ENCODE results near the gene KCNA10.

Gene KCNA10

DNA sequence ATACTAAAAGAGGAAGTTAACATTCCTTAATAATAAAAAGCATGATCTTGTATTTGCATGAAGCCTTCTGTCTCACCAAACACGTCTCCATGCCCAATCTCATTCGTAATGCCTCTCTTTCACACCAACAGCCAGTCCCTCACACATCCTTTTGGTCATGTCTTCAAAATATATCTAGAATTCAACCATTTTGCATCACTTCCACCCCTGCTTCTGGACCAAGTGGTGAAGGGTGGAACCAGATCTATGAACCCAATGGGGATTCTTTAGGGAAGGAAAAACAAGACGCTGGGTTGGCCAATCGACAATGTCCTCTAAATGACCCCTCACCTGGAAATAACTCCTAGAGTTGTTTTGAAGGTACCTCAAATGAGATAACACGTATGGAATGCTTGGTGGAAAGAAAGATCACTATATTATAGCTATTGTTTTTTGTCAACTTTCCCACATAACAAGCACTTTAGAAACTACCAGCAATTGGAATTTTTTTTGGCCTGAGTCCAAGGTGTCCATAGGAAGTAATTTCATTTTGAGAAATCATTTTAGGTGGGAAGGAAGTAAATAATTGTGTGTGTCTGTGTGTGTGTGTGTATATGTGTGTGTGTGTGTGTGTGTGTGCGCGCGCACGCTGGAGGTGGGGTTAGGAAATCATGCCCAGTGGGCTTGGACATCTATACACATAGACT lies at the start of gene KCNA10:
Gene KCNA10, minus strand, starts transcription at position 51 of the 686 bp plus-strand sequence. CDS start 388 bp downstream, outside the sequence.
- DNase-seq (ENCODE audit: low read depth), result no peak

DNA sequence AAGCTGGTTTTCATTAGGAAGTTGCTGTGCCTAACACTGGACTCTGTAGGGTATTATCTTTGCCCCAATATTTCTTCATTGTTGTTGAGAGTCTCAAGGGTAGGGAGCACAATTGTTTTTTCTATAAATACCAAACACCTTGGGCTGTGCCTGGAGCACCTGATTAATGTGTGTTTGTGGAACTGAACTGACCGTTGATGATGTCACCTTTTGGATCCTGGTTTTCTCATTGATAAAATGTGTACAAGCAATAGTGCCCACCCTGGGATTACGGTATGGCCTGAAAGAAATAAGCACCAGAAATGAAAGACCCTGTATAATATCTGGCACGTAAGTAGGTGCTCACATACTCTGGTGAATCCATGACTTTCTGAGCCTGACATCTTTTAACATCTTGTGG lies 47.9 kb upstream of the KCNA10 start:
- no peak for DNase-seq (ENCODE audit: low read depth)

DNA sequence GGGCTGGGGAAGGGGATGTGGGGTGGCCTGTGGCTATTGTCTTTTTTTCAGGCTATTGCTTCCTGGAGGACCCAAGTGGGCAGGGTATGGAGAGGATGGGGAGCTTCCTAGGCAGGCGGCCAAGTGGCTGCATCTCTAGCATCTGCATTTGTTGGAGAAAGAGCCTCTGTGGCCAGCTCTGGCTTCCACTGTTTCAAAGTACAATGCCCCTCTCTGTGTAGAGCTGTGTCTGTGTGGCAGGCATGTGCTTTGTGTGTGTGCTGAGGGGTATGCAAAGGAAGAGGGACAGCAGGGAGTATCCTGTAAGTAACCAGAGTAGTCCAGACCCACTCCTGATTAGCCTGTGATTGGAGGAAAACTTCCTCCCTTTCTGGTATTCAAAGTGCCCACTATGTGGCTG lies 46.6 kb upstream of the KCNA10 start:
- DNase-seq (ENCODE audit: low read depth), result no peak

DNA sequence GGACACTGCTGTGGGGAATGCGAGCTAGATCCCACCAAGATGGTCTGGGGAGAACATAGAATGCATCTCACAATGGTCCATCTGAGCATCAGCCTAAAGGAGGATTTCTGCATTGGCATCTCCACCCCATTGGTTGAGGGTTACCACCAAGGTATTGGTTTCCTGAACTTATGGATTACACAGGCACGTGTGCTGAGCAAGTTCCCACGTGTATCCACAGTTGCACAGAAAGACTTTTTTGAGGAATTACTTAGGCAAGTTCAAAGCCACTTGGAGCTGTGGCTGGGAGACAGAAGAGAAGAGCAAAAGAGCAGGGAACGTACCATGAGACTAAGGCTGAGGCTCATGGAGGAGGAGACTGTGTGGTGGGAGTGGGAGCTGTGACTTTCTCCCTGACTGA lies 44.1 kb upstream of the KCNA10 start:
- DNase-seq (ENCODE audit: low read depth), result no peak

DNA sequence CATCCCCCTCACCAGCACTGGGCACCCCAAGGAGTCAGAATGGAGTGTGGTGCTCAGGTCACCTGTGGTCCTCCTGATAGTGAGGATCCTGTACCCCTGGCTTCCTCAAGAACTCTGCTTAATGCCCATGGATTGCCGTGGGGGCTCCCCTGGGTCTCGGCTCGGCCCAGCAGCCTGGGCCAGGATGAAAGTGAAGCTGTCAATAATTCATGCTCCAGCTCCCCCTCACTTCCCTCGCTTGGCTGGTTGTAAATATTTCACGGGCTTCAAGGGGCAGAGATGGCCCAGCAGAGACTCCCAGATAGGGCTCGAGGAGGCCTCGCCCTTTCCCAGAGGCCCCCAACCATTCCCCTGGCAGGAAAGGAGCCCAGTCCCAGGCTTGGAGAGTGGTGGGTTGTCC lies 42.6 kb upstream of the KCNA10 start:
- DNase-seq (ENCODE audit: low read depth), result no peak

DNA sequence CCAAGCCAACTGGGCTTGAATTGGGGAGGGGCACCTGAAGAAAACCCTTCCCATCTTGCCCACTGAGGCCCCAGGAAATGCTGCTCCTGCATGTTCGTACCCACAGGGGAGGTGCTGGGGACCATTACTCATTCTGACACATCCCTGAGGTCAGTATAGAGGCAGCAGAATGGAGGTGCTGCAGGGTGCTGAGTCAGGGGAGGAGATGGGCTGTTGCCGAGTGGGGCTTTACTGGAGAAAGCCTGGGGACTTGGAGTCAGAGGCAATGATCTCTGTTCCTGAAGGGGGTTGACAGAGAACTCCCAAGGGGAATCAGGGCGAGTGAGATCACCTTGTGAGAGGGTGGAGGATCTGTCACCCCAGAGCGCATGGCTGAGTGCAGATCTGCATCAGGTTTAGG lies 40.2 kb upstream of the KCNA10 start:
- no peak for DNase-seq (ENCODE audit: low read depth)

DNA sequence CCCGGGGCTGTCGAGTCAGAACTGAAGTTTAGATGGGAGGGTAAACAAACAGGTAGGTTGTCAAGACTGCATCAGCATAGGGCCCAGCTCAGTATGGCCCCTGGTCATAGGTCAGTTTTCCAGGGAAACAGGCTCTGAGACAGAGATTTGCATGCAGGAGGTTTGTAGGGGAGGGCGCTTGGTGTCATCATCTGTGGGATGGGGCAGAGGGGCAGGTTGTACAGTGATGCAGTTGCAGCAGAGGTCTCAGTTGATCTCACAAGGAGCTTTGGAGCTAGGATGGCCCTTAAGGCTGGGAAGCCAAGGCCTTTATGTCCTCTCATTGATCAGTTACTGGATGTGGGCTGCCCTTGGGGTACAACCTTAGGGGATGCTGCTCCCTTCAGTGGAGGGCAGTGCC lies 38.5 kb upstream of the KCNA10 start:
- no peak for DNase-seq (ENCODE audit: low read depth)

DNA sequence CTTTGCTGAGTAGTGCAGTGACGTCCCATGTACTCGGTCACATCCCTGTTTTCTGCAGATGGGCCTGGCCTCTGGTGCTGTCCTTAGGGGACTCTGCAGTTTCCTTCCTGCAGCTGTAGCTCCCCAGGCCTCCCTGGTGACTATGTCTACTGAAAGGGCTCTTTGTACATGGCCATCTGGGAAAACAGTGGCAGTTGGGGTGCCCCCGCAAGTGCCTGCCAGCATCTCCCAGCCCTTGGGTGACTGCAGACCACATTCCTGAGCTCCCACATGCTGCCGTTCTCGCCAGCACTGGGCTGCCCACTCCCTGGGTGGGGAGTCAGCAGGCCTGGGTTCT lies 37.5 kb upstream of the KCNA10 start:
- DNase-seq (ENCODE audit: low read depth), result no peak

DNA sequence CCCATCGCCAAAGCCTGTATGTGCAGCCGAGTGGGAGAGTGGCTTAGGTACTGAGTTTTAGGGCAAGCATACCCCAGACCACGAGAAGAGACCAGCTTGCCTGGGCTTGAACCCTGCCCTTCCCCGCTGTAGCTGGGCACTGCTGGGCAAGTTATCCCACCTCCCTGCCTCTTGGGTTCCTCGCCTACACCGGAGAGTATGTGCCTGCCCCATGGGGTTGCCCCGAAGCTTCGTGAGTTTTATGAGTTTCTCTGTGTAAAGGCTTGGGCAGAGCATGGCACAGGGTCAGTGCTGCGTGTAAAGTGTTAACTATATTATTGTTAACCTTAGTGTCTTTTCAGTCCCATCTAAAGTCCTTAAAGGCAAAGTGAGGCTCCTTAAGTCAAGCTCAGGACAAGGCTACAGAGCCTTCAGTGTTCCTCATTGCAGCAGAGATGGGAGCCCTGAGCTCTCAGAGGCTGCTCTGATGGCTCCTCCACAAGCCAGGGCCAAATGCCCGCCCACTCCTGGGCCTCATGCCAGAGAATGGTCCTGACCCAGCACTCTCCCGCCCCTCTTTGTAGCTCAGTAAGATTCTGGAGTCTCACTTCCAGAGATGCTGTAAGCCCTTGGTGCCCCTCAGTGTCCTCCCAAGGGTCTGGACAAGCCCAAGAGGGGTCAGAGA lies 37.0 kb upstream of the KCNA10 start:
- no peak for DNase-seq (ENCODE audit: low read depth)

DNA sequence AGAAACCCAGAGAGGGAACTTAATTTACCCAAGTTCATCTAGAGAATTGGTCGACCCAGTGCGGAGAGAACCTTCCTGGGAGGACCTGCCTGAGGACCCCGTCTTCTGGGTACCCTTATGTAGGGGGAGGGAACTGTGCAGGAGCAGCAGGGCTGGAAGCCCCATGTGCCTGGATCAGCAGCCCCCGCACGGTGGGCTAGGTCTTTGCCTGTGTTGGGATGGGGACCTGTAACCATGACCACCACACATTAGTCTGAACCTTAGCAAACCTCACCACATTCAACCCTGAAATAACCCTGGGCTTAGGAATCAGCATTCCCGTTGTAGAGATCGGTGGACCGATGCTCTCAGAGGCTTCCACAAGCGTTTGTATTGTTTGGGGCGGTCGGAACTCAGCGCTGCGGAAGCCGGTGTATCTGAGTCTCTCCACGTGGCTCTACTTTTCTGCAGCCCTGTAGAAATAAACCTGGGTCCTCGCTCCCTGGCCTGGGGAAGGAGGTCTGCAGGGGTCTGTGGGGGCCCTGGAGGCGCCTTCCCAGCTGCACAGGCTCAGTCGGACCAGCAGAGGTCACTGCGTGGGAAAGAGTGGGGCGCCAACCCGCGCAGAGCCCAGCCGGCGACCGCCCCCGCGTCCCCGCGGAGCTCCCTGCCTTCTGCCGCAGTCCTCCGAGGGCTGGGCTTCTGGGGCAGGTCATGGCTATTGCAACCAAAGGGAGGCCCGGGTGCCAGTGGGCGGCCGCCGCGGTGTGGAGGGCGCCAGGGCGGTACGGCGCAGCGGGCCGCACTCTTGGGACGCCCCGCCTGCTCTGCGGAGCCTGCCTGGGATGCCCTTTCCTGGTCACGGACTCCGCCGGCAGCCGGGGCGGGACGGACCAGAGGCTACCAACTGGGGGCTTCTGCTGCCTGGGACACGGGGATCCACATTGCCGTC lies 36.2 kb upstream of the KCNA10 start:
- peak; percentile 6 for DNase-seq (ENCODE audit: low read depth)

DNA sequence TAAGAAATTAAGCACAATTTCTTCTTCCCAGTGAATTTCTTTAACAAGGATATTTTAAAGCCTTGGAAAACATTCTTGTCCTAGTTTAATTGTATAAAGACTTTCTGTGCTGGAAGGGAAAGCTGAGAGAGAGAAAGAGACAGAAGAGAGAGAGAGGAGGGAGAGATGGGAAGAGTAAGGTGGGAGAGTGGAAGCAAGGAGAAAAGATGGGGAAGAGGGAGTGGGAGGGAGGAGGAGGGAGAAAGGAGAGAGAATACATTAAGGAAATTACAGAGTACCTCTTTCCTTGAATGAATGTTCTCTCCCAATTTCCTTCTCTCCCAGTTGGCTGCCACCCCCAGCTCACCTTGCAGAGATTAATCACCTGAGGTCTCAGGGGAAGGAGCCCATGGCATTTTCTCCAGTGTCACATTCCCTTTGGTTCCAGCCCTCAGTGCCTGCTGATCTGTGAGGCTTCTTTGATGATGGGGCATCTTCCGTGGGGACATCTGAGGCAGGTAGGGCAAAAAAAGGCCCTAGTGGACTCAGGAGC lies 32.4 kb upstream of the KCNA10 start:
- DNase-seq (ENCODE audit: low read depth), result no peak

DNA sequence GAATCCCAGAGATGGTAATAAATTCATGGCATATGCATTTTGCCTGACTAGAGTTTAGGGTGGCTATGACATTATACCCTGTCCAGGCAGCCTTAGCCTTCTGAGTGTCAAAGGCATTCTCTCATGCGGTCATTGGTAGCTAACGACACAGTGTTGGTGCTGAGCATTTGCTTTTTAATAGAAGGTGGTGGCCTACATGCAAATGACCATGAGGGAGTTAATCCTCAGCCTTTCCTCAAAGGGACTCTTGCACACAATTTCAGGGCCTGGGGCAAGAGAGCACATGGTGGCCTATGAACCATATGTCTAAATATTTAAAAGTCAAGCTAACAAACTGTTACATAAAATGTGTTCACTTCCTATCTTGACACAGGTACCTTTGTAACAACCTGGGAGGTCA lies 30.9 kb upstream of the KCNA10 start:
- no peak for DNase-seq (ENCODE audit: low read depth)

DNA sequence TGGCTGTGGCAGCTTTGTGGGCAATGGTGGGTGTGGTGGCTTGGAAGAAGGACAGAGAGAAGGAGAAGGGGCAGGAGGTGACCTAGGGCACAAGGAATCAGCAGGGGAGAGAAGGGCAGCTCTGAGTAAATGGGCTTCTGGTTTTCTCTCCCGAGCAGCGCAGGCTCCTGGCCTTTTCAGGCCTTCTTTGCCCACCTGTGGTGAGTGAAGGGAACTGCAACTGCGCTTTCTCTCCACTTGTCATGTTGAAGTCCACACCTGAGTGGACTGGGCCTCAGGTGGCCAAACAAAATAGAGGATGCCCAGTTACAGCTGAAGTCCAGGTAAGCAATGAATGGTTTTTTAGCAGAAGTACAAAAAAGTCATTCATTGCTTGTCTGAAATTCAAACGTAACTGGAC lies 29.4 kb upstream of the KCNA10 start:
- DNase-seq (ENCODE audit: low read depth), result no peak

DNA sequence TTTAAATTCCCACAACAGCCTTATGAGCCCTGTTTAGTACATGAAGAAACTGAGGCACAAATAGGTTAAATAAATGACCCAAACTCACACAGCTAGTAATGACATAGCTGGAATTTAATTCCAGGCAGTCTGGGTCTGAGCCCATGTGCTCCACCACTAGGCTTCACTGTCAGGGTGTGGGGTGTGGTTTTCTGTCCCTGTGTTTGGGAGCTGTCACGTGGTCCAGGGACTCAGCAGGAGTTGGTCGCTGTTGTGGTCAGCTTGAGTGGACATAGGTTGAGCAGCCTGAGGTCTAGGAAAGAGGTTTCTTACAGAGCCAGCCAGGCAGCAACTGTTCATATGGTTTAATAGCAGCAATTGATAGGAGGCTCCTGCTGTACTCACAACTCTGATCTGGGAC lies 28.0 kb upstream of the KCNA10 start:
- DNase-seq (ENCODE audit: low read depth), result no peak

DNA sequence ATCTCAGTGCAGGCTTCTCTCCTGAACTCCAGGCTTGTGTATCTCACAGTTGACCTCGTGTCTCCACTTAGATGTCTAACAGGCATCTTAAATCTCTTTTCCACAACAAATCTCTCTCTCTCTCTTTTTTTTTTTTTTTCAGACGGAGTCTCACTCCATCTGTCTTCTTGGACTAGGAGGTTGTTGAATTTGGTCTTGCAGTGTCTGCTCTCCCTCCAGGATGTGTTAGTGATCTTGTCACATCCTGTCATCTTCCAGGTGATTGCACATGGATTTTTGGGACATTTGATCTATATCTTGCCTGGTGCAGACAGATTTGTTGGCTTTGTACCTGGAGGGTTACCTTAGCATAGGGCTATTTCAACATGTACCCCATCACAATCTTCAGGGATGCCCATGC lies 26.5 kb upstream of the KCNA10 start:
- no peak for DNase-seq (ENCODE audit: low read depth)

DNA sequence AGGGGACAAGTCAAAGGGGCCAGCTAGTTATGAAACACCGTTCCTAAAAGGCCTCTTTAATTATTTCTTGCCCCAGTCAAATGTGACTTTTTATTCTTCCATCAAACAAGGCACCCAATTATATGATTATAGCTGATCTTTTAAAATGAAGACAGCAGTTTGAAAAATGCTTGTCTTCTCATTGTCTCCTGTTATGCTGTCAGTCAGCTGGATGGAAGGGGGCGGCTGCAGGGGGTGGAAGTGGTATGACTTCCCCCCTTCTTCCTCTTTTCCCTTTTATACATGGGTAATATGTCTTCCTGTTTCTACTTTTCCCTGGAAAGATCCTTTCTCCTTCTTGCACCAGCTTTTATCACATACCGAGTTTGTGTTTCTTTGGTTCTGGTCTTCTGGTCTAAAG lies 25.8 kb upstream of the KCNA10 start:
- no peak for DNase-seq (ENCODE audit: low read depth)

DNA sequence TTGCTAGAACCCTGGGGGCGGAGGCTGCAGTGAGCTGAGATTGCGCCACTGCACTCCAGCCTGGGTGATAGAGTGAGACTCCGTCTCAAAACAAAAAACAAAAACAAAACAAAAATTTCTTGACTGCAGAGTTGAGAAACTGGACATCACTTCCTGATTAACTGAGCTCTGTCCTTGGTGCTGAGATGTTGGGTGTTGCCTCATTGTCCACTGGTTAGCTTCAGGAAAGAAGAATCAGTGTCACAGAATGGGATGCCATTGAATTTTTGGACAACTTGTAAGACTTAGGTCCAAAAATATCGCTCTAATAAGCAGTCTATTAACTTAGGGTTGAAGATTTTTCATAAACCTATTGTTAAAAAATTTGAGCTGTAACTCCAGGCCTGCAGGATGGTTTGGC lies 23.8 kb upstream of the KCNA10 start:
- peak; percentile 20 for DNase-seq (ENCODE audit: low read depth)

DNA sequence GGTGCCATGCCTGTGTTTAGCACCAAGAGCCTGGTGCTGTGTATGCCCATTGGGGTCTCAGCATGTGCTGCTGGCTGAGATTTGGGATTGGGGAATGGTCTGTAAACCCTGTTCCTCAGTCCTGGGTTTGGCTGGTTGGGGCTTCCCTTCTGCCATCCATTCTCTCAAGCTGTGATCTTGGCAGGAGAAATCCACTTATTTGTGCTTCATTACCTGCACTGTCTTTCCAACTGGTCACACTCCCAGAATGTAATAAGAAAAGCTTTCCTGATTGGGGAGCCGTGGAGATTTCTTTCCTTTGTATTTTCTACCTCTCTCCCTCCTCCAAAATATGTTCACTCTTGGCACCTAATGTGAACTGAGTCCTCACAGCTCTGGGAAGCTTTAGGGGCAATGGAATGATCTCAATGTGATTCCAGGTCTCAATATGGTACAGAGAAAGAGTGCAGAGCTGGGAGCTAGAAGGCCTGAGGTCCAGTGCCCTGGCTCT lies 23.0 kb upstream of the KCNA10 start:
- DNase-seq (ENCODE audit: low read depth), result no peak

DNA sequence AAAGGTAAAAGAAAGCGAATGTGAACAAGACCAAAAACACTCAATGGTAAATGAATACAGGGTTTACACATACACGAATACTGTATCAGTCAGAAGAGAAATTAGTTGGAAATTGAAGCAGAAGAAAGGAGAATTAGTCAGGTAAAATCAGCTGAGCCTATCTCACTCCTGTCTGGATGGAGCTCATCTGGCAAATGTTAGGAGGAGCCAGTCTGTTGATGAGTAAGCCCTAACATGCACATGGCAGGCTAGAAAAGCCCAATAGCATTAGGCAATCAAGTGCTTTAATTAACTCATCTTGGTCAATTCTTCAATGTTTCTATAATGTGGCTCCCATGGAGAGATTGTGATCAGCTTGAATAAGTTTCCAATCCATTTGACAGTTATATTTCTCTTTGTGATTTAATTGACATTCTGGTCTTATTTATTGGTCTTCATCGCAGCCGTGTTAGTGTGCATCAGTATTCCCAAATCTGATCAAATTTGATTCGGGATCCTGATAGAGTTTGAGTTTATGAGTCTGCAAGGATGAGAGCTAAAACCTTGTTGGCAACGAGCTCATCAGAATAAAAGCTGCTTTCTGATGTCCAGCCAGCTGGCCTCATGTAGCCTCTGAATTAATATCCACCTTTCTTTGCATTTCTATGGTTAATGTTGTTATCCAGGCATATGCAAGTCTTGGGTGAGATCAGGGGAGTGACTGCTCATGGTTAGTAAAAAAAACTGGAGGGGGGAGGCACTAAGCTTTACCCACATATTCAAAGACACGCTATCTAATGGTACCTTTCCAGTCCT lies 22.1 kb upstream of the KCNA10 start:
- no peak for DNase-seq (ENCODE audit: low read depth)

DNA sequence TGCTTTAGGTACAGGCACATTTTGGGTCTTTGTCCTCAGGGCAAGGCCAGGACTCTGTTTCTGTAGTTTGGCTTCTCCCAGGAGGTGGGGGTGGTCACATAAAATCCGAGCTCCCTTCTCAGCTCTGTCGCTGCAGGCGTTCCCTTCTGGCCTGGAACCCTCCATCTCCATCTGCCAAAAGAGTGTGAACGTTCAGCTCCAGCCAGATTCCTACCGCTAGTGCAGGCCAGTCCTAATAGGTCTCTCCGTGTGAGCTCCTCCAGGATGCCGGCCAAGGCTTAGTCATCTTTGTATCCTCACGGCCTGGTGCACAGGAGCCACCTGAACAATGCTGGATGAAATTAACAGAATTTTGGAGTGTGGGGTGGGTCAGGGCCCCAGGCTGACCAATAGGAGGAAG lies 19.9 kb upstream of the KCNA10 start:
- no peak for DNase-seq (ENCODE audit: low read depth)

DNA sequence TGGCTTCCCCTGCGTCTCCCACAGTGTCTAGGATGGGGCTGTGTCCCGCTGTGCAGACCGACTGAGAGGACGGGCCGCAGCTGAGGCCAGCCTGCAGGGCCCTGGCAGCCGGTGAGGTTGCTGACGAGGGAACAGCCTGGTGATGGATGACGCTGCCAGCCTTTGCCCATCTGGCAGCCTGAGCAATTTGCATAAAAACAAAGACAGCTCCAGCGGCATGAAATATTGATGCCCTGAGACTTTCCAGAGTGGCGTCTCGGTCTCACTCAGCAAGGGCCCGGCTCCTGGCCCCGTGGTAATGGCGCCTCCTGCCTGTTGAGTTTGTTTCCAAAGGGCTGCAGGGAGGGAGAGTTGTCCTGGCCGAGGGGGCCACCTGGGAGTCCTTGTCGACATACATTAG lies 19.1 kb upstream of the KCNA10 start:
- no peak for DNase-seq (ENCODE audit: low read depth)

DNA sequence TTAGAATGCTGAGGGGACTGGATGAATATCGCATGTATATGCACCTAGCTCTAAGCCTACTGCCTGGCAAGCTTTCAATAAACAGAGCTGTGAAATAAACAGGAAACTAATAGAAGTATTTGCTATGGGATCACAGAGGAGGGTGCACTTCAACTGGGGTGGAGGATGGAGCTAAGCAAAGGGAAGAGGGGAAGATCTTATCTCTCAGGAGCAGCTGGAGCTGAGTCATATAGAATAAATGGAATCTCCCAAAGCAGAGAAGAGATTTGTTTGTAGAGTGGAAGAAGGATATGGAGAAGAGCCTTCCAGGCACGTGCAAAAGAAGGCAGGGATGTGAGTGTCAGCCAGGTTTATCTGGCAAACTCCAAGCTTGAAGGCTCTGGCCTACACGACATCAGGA lies 17.0 kb upstream of the KCNA10 start:
- no peak for DNase-seq (ENCODE audit: low read depth)

All from fibroblast of gingiva (primary cell).